ENCODE measurements around the gene IL19.
A peak's percentile ranks its signal among the peaks of the same experiment; 100 is the strongest.

The IL19 gene

GRCh38 chr1:206770531-206771337 is at the start of gene IL19:
Gene IL19 (plus strand): TSS chr1:206770773. CDS start chr1:206836663, 65,890 bp downstream.
- peak; percentile 75 for DNase-seq

GRCh38 chr1:206721454-206721853 is 49.1 kb upstream of the IL19 start:
- DNase-seq, result no peak

GRCh38 chr1:206722751-206723461 is 47.7 kb upstream of the IL19 start:
- DNase-seq, result no peak

- no peak for DNase-seq
These were observed 47.1 kb upstream of the IL19 start for GRCh38 chr1:206723462-206723804.

- peak; percentile 54 for DNase-seq
These were observed 46.6 kb upstream of the IL19 start for GRCh38 chr1:206723805-206724472.

GRCh38 chr1:206725109-206725963 is 45.2 kb upstream of the IL19 start:
- DNase-seq, result peak; percentile 44

GRCh38 chr1:206727981-206728696 is 42.4 kb upstream of the IL19 start:
- DNase-seq, result no peak

- no peak for DNase-seq
These were observed 41.9 kb upstream of the IL19 start for GRCh38 chr1:206728697-206728987.

- DNase-seq, result no peak
These were observed 41.5 kb upstream of the IL19 start for GRCh38 chr1:206729050-206729449.

GRCh38 chr1:206729507-206729906 is 41.1 kb upstream of the IL19 start:
- DNase-seq, result no peak

GRCh38 chr1:206732508-206732907 is 38.1 kb upstream of the IL19 start:
- DNase-seq, result no peak

- DNase-seq, result no peak
These were observed 37.6 kb upstream of the IL19 start for GRCh38 chr1:206732992-206733391.

GRCh38 chr1:206734499-206735142 is 36.0 kb upstream of the IL19 start:
- no peak for DNase-seq

GRCh38 chr1:206735553-206736031 is 35.0 kb upstream of the IL19 start:
- DNase-seq, result no peak

- DNase-seq, result no peak
These were observed 33.5 kb upstream of the IL19 start for GRCh38 chr1:206736878-206737728.

GRCh38 chr1:206737729-206738201 is 32.8 kb upstream of the IL19 start:
- no peak for DNase-seq

- DNase-seq, result no peak
These were observed 31.9 kb upstream of the IL19 start for GRCh38 chr1:206738370-206739366.

GRCh38 chr1:206739411-206740076 is 31.0 kb upstream of the IL19 start:
- no peak for DNase-seq
